NCI-H446 treated with DMSO at 0.1 percent for 48 hours (cell line): ENCODE results near the gene DMC1.
"Not testable (repeated sequence)": the region's sequence is repeated elsewhere in the genome, so short reads cannot be mapped to it uniquely, and the experiment has no call there.

Source experiments
- DNase-seq: peaks from one replicate; lab custom pipeline; 2025; lab: John Stamatoyannopoulos, UW

Gene DMC1

GRCh38 chr22:38497869-38498268 lies 72.1 kb downstream of the DMC1 start:
- no peak for DNase-seq

DNA sequence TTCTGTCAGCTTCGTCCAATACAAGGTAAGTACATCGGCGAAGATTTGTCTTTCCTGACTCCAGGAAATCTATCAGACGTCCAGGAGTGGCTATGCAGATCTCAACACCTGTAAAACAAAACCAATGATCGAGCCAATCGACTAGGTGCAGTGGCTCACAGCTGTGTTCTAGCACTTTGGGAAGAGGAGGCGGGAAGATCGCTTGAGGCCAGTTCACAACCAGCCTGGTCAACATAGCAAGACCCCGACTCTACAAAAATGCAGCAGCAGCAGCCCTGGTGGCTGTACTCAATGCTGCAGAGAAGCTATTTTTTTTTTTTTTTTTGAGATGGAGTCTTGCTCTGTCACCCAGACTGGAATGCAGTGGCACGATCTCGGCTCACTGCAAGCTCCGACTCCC lies 75.0 kb downstream of the DMC1 start:
- DNase-seq, result no peak

GRCh38 chr22:38494498-38494897 lies 75.5 kb downstream of the DMC1 start:
- no peak for DNase-seq

DNA sequence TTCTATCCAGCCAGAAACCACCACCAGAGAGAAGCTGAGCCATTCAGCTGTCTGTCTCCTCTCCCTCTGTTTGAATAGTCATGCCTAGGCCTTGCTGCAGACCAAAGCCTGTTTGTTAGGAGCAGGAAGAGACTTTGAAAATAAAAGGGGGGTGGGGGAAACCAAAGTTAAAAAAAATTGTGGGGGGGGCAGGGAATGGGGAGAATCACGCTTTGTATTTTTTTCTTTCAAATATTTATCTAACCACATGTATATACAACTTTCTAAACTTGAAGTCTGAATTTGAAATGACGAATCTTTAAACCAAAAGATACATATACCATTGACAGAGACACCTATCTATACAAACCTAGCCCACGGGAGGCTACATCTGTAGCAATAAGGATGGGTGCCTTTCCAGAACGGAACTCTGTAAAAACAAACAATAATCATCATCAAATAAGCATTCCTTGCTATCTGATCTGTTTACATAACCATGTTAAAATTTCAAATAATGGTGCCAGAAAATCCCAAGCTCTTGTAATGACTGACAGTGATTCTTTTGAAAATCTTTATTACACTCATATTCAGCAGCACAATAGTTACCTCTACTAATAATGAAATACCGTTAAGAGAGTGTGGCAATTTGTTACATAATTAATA lies 78.2 kb downstream of the DMC1 start:
- no peak for DNase-seq

GRCh38 chr22:38490915-38491314 lies 79.1 kb downstream of the DMC1 start:
- DNase-seq, result no peak

GRCh38 chr22:38490475-38490874 lies 79.5 kb downstream of the DMC1 start:
- DNase-seq, result no peak

DNA sequence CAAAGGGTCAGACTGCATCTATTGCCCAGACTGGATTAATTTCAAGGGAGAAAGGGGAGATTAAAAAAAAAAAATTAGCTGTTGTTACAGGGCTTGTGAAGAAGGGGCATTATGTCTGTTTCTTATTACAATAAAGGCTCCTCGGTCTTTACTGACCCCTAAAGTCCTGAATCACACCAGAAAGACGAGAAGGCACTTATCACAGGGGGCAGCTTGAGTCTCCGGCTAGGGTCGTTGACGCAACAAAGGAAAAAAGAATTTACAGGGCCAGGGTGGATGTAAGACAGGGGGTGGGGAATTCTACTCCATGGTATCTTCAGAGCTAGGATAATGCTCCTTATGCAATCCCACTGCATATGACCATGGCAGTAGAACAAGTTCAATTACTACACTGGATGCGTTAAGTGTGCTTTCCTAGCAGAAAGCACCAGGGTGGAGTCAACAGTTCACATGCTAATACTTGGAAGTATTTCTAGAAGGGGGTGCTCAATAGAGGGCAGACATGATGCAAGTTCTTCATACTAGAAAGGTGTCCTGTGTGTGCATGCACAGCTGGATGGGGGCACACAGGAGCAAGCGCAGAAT lies 80.3 kb downstream of the DMC1 start:
- no peak for DNase-seq

- no peak for DNase-seq
Observed at GRCh38 chr22:38489142-38489541, 80.8 kb downstream of the DMC1 start.

- no peak for DNase-seq
Observed at GRCh38 chr22:38487946-38488345, 82.0 kb downstream of the DMC1 start.

DNA sequence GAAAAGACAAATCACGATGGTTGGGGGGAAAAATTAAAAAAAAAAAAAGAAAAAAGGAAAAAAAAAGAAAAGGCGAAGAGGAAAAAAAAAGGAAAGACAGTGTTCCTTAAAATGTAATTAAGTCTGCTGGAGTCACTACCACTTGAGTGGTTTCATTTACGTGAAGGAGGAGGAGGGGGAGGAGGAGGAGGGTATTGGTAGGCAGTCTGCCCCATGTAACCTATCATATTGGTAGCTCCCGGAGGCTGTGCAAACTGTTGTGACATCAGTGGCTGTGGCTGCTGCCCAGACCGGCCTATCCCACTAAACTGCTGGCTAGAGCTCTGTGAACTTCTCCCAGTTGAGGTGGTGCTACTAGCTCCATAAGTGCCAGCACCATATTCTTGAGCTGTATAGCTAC lies 84.2 kb downstream of the DMC1 start:
- DNase-seq, result no peak

DNA sequence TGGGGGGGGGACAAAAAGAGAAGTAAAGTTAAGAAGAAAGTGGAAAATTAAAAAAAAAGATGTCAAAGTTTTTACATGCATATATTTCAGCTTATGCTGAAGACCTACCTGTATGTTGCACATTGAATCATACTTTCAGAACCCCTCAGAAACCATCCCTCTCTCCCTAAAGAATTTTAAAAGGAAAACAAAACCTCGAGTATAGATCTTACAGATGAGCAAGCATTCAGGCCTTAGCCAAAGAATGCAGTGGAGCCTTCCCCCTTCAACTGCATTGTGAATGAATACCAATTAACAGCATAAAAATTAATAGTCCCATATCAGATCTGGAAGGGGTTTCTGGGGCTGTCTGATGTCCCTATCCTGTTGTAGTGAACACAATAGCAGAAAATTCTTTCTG lies 85.7 kb downstream of the DMC1 start:
- no peak for DNase-seq

GRCh38 chr22:38482662-38483308 lies 87.2 kb downstream of the DMC1 start:
- no peak for DNase-seq

- DNase-seq, result no peak
Observed at GRCh38 chr22:38481871-38482332, 88.1 kb downstream of the DMC1 start.

DNA sequence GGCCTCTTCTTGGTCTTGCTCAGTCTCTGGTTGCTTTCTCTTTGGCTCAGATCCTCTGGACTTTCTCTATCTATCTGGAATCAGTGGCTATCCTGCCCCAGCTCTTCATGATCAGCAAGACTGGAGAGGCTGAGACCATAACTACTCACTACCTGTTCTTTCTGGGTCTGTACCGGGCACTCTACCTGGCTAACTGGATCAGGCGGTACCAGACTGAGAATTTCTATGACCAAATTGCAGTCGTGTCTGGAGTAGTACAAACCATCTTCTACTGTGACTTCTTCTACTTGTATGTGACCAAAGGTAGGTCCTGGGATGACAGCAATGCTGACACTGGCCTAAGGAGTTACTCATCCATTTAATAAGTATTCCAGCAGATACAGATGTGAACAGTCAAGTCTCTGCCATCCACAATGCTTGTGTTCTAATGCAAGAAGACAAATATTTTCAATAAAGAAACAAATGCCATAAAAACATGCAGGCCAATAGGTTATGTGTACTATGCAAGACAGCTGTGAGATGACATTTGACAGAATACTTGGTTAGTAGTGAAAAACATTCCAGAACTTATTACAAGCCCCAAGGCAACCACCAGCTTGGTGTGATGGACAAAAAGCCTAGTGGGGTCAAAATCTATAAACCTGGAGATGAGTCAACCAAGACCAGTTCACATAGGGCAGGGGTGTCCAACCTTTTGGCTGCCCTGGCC lies 88.7 kb downstream of the DMC1 start:
- no peak for DNase-seq

GRCh38 chr22:38479096-38479837 lies 90.7 kb downstream of the DMC1 start:
- no peak for DNase-seq

DNA sequence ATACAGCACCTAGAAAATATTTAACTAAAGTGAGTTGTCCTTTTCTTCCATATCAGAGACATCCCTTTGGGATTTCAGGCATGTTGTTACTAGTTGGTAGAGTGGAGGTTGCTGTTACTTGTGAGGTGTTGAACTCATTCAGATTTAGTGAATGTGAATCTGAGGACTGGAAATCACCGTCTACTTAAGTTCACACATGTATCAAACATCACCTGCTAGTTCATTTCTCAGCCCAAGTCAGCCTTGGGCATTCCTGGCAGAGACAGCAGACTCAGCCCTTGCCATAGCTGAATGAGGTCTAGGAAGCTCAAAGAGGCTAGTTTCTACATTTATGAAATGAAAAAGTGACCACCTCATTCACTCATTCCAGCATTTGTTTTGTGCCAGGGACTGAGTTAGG lies 92.4 kb downstream of the DMC1 start:
- no peak for DNase-seq

DNA sequence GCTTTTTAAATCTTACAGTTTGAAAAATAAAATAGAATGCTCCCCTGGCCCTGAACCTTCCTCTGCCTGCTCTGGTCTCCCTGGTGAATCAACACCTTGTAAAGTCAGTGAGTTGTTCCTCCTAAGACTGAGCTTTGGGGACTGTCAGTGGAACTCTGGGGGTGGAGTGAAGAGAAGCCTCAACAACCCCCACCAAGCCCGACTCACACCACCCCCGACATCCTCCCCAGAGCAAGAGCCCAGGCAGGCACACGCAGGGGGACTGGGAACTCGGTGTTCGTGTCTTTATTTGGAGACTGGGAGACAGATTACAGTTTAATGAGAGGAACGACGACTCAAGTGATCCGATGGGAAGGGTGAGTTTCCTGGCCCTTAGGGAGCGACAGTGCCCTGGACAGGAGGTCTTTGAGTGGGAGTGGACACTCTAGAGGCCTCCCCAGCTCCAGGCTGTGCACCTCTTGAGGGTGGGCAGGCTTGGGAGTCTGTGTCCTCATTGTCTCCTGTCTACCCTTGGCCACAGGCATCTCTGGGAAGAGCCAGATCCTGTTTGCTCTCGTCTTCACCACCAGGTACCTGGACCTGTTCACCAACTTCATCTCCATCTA lies 95.9 kb downstream of the DMC1 start:
- DNase-seq, result no peak

- DNase-seq, result no peak
Observed at GRCh38 chr22:38471237-38471636, 98.7 kb downstream of the DMC1 start.

DNA sequence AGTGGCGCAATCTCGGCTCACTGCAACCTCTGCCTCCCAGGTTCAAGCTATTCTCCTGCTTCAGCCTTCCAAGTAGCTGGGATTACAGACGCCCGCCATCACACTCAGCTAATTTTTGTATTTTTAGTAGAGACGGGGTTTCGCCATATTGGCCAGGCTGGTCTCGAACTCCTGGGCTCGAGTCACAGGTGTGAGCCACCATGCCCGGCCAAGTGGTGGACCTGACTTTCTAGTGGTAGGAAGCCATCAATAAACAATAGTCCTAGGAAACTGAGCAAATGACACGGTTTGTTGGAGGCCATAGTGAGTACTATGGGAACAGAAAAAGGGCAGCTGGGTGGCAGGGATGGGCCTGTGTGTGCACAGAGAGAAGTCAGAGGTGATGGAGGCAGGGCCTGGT lies 99.8 kb downstream of the DMC1 start:
- DNase-seq, result not testable (repeated sequence)

DNA sequence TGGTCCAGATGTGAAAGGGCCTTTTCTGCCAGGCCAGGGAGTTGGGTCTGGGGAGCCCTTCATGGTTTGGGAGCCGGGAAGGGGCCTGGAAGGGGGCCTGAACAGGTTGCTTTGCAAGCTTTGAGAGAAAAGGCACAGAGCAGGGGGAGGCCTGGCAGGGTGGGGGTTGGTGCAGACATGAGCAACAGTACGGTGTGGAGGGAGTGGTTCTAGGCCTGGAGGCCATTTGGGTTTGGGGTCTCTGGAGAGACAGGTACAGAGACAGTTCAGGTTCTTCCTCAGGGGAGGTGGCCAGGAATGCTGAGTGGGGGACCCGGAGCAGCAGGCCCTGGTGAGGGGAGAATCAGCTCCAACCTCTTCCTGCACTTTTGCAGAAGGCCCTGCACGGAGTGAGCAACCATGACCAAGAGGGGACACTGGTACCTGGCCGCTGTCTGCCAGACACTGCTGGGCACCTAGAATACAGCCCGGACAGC lies 100.6 kb downstream of the DMC1 start:
- no peak for DNase-seq
